22Rv1 (cell line): Measurements from ENCODE around the gene CMIP.

Source experiments
- ZFX ChIP-seq: fragments of 450-650 bp; IDR thresholded peaks from 2 replicates; pipeline ENCODE4 v1.6.1; 2017; ENCODE audit warnings: antibody characterized with exemption, borderline replicate concordance
- TF ChIP-seq, protein P1 (sequence below): fragments of 450-650 bp; IDR thresholded peaks from 2 replicates; pipeline ENCODE4 v1.5.1; 2017; ENCODE audit warnings: mild to moderate bottlenecking

DNA sequence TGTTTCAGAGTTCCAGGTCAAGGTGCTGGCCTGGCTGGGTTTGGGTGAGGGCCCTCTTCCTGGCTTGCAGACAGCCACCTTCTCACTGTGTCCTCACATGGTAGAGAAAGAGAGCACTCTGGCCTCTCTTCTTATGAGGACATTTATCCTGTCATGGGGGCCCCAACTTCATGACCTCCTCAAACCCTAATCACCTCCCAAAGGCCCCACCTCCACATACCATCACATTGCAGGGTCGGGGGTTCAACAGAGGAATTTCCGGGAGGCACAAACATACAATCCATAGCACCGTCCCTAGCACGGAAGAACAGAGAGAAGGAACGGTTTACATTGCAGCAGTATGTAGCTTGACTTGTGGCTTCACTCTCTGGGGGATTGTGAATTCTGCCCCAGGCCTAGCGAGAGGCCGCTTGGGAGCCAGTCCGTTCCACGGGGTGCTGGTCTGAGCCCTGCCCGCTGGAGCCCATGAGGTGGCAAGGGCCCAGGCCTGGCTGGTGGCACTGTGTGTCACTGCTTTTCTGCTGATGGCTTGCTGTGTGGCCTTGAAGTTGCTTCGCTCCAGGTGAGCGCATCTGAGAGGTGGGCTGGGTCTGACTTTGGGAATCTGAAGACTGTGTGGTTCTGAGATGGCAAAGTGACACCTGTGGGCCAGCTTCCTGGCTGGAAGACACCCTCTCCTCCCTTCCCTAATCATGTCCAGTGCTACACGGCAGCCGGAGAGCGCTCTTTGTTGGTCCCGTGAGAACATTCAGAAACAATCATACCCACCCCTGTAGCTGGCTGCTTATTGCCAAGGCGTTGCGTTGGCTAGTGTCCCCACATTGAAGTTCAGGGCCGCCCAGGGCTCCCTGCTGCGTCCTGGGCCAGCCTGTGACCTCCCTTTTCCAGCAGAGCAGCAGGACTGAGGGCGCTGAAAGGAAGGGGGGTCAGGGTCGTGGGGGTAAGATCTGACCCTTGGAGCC, 98.3 kb downstream of the CMIP start:
- TF ChIP-seq, protein P1, sequence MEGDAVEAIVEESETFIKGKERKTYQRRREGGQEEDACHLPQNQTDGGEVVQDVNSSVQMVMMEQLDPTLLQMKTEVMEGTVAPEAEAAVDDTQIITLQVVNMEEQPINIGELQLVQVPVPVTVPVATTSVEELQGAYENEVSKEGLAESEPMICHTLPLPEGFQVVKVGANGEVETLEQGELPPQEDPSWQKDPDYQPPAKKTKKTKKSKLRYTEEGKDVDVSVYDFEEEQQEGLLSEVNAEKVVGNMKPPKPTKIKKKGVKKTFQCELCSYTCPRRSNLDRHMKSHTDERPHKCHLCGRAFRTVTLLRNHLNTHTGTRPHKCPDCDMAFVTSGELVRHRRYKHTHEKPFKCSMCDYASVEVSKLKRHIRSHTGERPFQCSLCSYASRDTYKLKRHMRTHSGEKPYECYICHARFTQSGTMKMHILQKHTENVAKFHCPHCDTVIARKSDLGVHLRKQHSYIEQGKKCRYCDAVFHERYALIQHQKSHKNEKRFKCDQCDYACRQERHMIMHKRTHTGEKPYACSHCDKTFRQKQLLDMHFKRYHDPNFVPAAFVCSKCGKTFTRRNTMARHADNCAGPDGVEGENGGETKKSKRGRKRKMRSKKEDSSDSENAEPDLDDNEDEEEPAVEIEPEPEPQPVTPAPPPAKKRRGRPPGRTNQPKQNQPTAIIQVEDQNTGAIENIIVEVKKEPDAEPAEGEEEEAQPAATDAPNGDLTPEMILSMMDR, result no peak
- no peak for TF ChIP-seq ZFX
